ENCODE results near the gene CTSW. TPM values are rescaled to one million over a fixed set of nuclear protein-coding genes. Genes with fewer than 3 reads are reported as not detected.

CTSW gene
- total and polyA plus RNA-seq, 12 donors = 0.17 to 7.9 (median 0.55) TPM; not detected in 1

GRCh38 chr11:65932558-65932919 lies 52.9 kb downstream of the CTSW start:
- intact Hi-C loops (cut with DNase I) = no loop called here
- TF ChIP-seq CTCF (IDR thresholded peaks at IDR 0.05) = peak in 2 of 9 donors; percentile 11 to 14
- peaks cover 0 to 11% (median 0%) of the 10 kb centered on the region in 9 donors for H3K4me1 ChIP-seq
- no peaks in the 10 kb centered on the region for H3K9me3 ChIP-seq
- 29 to 35% methylated on average over 9 of the region's 9 CpGs for WGBS, 2 donors
- no peak overlapping the region for H3K4me3 ChIP-seq
- H3K27me3 ChIP-seq = peaks cover 0 to 15% (median 3%) of the 10 kb centered on the region in 7 donors
- DNase-seq (no peak), ATAC-seq (no peak)
- no peak overlapping the region for H3K27ac ChIP-seq
- no peaks in the 10 kb centered on the region for H3K36me3 ChIP-seq

Other genes starting within 250 kb of the CTSW start
- gene SIPA1, start 241.7 kb upstream of the CTSW start, total RNA-seq = 10 to 100 TPM; 11.8 to 39.7 (median 15.6) TPM
- 10 to 100 TPM; 32.6 to 85.9 TPM for gene SIPA1, start 241.7 kb upstream of the CTSW start, polyA plus RNA-seq
- 10 to 100 TPM; 30.7 to 55.2 (median 40.0) TPM for gene RELA, start 216.9 kb upstream of the CTSW start, total RNA-seq
- 10 to 100 TPM; 28.9 to 38.3 TPM for gene RELA, start 216.9 kb upstream of the CTSW start, polyA plus RNA-seq
- 10 to 100 TPM; 40.9 to 53.6 (median 44.0) TPM for gene KAT5, start 167.6 kb upstream of the CTSW start, total RNA-seq
- gene KAT5, start 167.6 kb upstream of the CTSW start, polyA plus RNA-seq = 10 to 100 TPM; 54.9 to 62.8 TPM
- 10 to 100 TPM; 34.1 to 75.6 (median 43.5) TPM for gene RNASEH2C, start 159.0 kb upstream of the CTSW start, total RNA-seq
- gene RNASEH2C, start 159.0 kb upstream of the CTSW start, polyA plus RNA-seq = 100 to 1,000 TPM in 1 of 2 donors, 10 to 100 TPM in 1; 60.3 to 123 TPM
- 10 to 100 TPM in 1 of 10 donors, 1 to 10 TPM in 9; 6.1 to 12.8 (median 7.4) TPM for gene AP5B1, start 98.9 kb upstream of the CTSW start, total RNA-seq
- 1 to 10 TPM; 5.0 to 5.1 TPM for gene AP5B1, start 98.9 kb upstream of the CTSW start, polyA plus RNA-seq
- not detected for gene OVOL1, start 92.8 kb upstream of the CTSW start, total RNA-seq
- gene OVOL1, start 92.8 kb upstream of the CTSW start, polyA plus RNA-seq = not detected
- under 1 TPM in 5 of 10 donors, not detected in 5; 0.13 to 0.32 (median 0.21) TPM for gene SNX32, start 45.9 kb upstream of the CTSW start, total RNA-seq
- gene SNX32, start 45.9 kb upstream of the CTSW start, polyA plus RNA-seq = under 1 TPM; 0.51 to 0.58 TPM
- 100 to 1,000 TPM; 281 to 672 (median 320) TPM for gene CFL1, start 21.7 kb upstream of the CTSW start, total RNA-seq
- gene CFL1, start 21.7 kb upstream of the CTSW start, polyA plus RNA-seq = 100 to 1,000 TPM; 159 to 962 TPM
- gene MUS81, start 19.4 kb upstream of the CTSW start, total RNA-seq = 10 to 100 TPM; 20.3 to 38.8 (median 27.0) TPM
- gene MUS81, start 19.4 kb upstream of the CTSW start, polyA plus RNA-seq = 100 to 1,000 TPM in 1 of 2 donors, 10 to 100 TPM in 1; 54.4 to 111 TPM
- gene EFEMP2, start 7.0 kb upstream of the CTSW start, total RNA-seq = 100 to 1,000 TPM in 3 of 10 donors, 10 to 100 TPM in 7; 79.4 to 112 (median 89.6) TPM
- 100 to 1,000 TPM in 1 of 2 donors, 10 to 100 TPM in 1; 54.8 to 133 TPM for gene EFEMP2, start 7.0 kb upstream of the CTSW start, polyA plus RNA-seq
- 10 to 100 TPM; 46.3 to 63.2 (median 49.9) TPM for gene FIBP, start 8.6 kb downstream of the CTSW start, total RNA-seq
- 10 to 100 TPM; 44.0 to 88.4 TPM for gene FIBP, start 8.6 kb downstream of the CTSW start, polyA plus RNA-seq
- gene CCDC85B, start 10.8 kb downstream of the CTSW start, total RNA-seq = 10 to 100 TPM; 22.1 to 48.9 (median 34.4) TPM
- 10 to 100 TPM; 66.3 to 69.4 TPM for gene CCDC85B, start 10.8 kb downstream of the CTSW start, polyA plus RNA-seq
- 1 to 10 TPM in 6 of 10 donors, under 1 TPM in 2, not detected in 2; 0.31 to 8.1 (median 2.6) TPM for gene FOSL1, start 20.6 kb downstream of the CTSW start, total RNA-seq
- 10 to 100 TPM in 1 of 2 donors, 1 to 10 TPM in 1; 2.0 to 32.8 TPM for gene FOSL1, start 20.6 kb downstream of the CTSW start, polyA plus RNA-seq
- 10 to 100 TPM; 35.7 to 49.2 (median 40.9) TPM for gene C11orf68, start 39.2 kb downstream of the CTSW start, total RNA-seq
- gene C11orf68, start 39.2 kb downstream of the CTSW start, polyA plus RNA-seq = 10 to 100 TPM; 38.2 to 44.7 TPM
- gene DRAP1, start 39.6 kb downstream of the CTSW start, total RNA-seq = 100 to 1,000 TPM in 3 of 10 donors, 10 to 100 TPM in 7; 69.4 to 115 (median 93.8) TPM
- 100 to 1,000 TPM; 177 to 210 TPM for gene DRAP1, start 39.6 kb downstream of the CTSW start, polyA plus RNA-seq
- gene TSGA10IP, start 65.6 kb downstream of the CTSW start, total RNA-seq = not detected
- gene TSGA10IP, start 65.6 kb downstream of the CTSW start, polyA plus RNA-seq = under 1 TPM in 1 of 2 donors, not detected in 1; 0.01 TPM
- 10 to 100 TPM; 26.2 to 40.1 (median 32.5) TPM for gene SART1, start 81.9 kb downstream of the CTSW start, total RNA-seq
- 100 to 1,000 TPM in 1 of 2 donors, 10 to 100 TPM in 1; 52.0 to 160 TPM for gene SART1, start 81.9 kb downstream of the CTSW start, polyA plus RNA-seq
- 10 to 100 TPM; 15.1 to 25.3 (median 19.7) TPM for gene EIF1AD, start 122.3 kb downstream of the CTSW start, total RNA-seq
- gene EIF1AD, start 122.3 kb downstream of the CTSW start, polyA plus RNA-seq = 10 to 100 TPM; 18.3 to 30.0 TPM
- 100 to 1,000 TPM; 196 to 224 (median 212) TPM for gene BANF1, start 122.7 kb downstream of the CTSW start, total RNA-seq
- gene BANF1, start 122.7 kb downstream of the CTSW start, polyA plus RNA-seq = 100 to 1,000 TPM; 234 to 381 TPM
- gene CST6, start 132.2 kb downstream of the CTSW start, total RNA-seq = under 1 TPM in 3 of 10 donors, not detected in 7; 0.35 to 0.69 (median 0.43) TPM
- 1 to 10 TPM in 1 of 2 donors, under 1 TPM in 1; 0.44 to 2.6 TPM for gene CST6, start 132.2 kb downstream of the CTSW start, polyA plus RNA-seq
- 1 to 10 TPM in 1 of 10 donors, not detected in 9; 1.1 TPM for gene CATSPER1, start 146.6 kb downstream of the CTSW start, total RNA-seq
- under 1 TPM in 1 of 2 donors, not detected in 1; 0.17 TPM for gene CATSPER1, start 146.6 kb downstream of the CTSW start, polyA plus RNA-seq
- gene GAL3ST3, start 169.3 kb downstream of the CTSW start, total RNA-seq = 1 to 10 TPM; 1.9 to 4.6 (median 2.5) TPM
- gene GAL3ST3, start 169.3 kb downstream of the CTSW start, polyA plus RNA-seq = 1 to 10 TPM in 1 of 2 donors, under 1 TPM in 1; 0.07 to 1.0 TPM
- gene SF3B2, start 172.5 kb downstream of the CTSW start, total RNA-seq = 10 to 100 TPM; 62.0 to 89.8 (median 72.7) TPM
- gene SF3B2, start 172.5 kb downstream of the CTSW start, polyA plus RNA-seq = 10 to 100 TPM; 46.5 to 94.9 TPM
- gene PACS1, start 190.4 kb downstream of the CTSW start, total RNA-seq = 100 to 1,000 TPM in 4 of 10 donors, 10 to 100 TPM in 6; 50.0 to 121 (median 81.9) TPM
- gene PACS1, start 190.4 kb downstream of the CTSW start, polyA plus RNA-seq = 10 to 100 TPM; 24.1 to 28.2 TPM